WTC11 (cell line): Measurements from ENCODE around the gene PLPPR1. TPM values are rescaled to one million over a fixed set of nuclear protein-coding genes. Genes with fewer than 3 reads are reported as not detected.

Experiments used
- ATAC-seq: fragments of 200-7000 bp; cut with Tn5 transposase; 2 replicates; pipeline ENCODE4 v1.10.0; 2021; ENCODE audit warnings: mild to moderate bottlenecking, moderate library complexity
- CTCF ChIA-PET: fragments of 300-600 bp; sonication (Branson Sonifier 250); formaldehyde crosslinking; loops from one replicate; lab custom pipeline; 2021; ENCODE audit warnings: antibody characterized with exemption; lab: Charles Lee
- POLR2A ChIA-PET: fragments of 350-600 bp; sonication (Branson Sonifier 250); formaldehyde crosslinking; loops from one replicate; lab custom pipeline; 2021; ENCODE audit warnings: antibody characterized with exemption; lab: Charles Lee
- DNase-seq: peaks from one replicate; pipeline ENCODE4 v3.0.0; 2021; ENCODE audit warnings: low spot score
- H3K27ac Mint-ChIP-seq: 2 replicates; pipeline ENCODE4 v1.8.0; 2021; ENCODE audit warnings: mixed read lengths
- H3K27me3 Mint-ChIP-seq: 2 replicates; pipeline ENCODE4 v1.8.0; 2021; ENCODE audit warnings: low read depth, mild to moderate bottlenecking, moderate library complexity, mixed read lengths
- H3K36me3 Mint-ChIP-seq: 2 replicates; pipeline ENCODE4 v1.8.0; 2021; ENCODE audit warnings: mixed read lengths
- H3K4me1 Mint-ChIP-seq: 2 replicates; pipeline ENCODE4 v1.8.0; 2022; ENCODE audit warnings: mixed read lengths
- H3K4me3 Mint-ChIP-seq: 2 replicates; pipeline ENCODE4 v1.8.0; 2021; ENCODE audit warnings: mild to moderate bottlenecking, moderate library complexity, mixed read lengths
- H3K9me3 Mint-ChIP-seq: 2 replicates; pipeline ENCODE4 v1.8.0; 2021; ENCODE audit warnings: mixed read lengths
- ARID4B ChIP-seq: sonication (generic); formaldehyde crosslinking; IDR thresholded peaks from 2 replicates; pipeline ENCODE4 v1.8.0; 2023; ENCODE audit warnings: missing genetic modification reagents, mild to moderate bottlenecking, borderline replicate concordance
- CBFB ChIP-seq: sonication (generic); formaldehyde crosslinking; IDR thresholded peaks from 2 replicates; pipeline ENCODE4 v1.8.1; 2022; ENCODE audit warnings: mild to moderate bottlenecking, low read depth, missing genetic modification reagents
- CREM ChIP-seq: sonication (generic); formaldehyde crosslinking; IDR thresholded peaks from 2 replicates; pipeline ENCODE4 v1.8.1; 2022; ENCODE audit warnings: mild to moderate bottlenecking, missing genetic modification reagents, moderate library complexity
- CTCF ChIP-seq: fragments of 200-600 bp; IDR thresholded peaks from 2 replicates; pipeline ENCODE4 v1.8.0; 2022; ENCODE audit warnings: antibody characterized with exemption
- ELF4 ChIP-seq: sonication (generic); formaldehyde crosslinking; IDR thresholded peaks from 2 replicates; pipeline ENCODE4 v1.8.1; 2022; ENCODE audit warnings: low read depth, mild to moderate bottlenecking, moderate library complexity, missing genetic modification reagents
- ERG ChIP-seq: fragments of 250-450 bp; sonication (Bioruptor Pico); IDR thresholded peaks from 2 replicates; pipeline ENCODE4 v1.8.0; 2021; ENCODE audit warnings: mild to moderate bottlenecking
- MXD4 ChIP-seq: fragments of 250-450 bp; sonication (Bioruptor Pico); IDR thresholded peaks from 2 replicates; pipeline ENCODE4 v1.8.0; 2021; ENCODE audit warnings: mild to moderate bottlenecking, moderate library complexity, borderline replicate concordance
- MYBL2 ChIP-seq: sonication (generic); formaldehyde crosslinking; IDR thresholded peaks from 2 replicates; pipeline ENCODE4 v1.8.1; 2023; ENCODE audit warnings: mild to moderate bottlenecking, moderate library complexity, missing genetic modification reagents
- NR2C2 ChIP-seq: sonication (generic); formaldehyde crosslinking; IDR thresholded peaks from 2 replicates; pipeline ENCODE4 v1.8.0; 2022; ENCODE audit warnings: mild to moderate bottlenecking, missing genetic modification reagents
- NR3C1 ChIP-seq: sonication (generic); formaldehyde crosslinking; conservative IDR thresholded peaks from 2 replicates; pipeline ENCODE4 v1.8.1; 2023; ENCODE audit warnings: low read depth, mild to moderate bottlenecking, missing genetic modification reagents
- RELA ChIP-seq: sonication (generic); formaldehyde crosslinking; IDR thresholded peaks from 2 replicates; pipeline ENCODE4 v1.8.1; 2022; ENCODE audit warnings: missing genetic modification reagents, mild to moderate bottlenecking, borderline replicate concordance
- RORB ChIP-seq: fragments of 250-450 bp; sonication (Bioruptor Pico); IDR thresholded peaks from 2 replicates; pipeline ENCODE4 v1.9.0; 2021; ENCODE audit warnings: mild to moderate bottlenecking
- TEAD4 ChIP-seq: sonication (generic); formaldehyde crosslinking; IDR thresholded peaks from 2 replicates; pipeline ENCODE4 v1.8.0; 2022; ENCODE audit warnings: mild to moderate bottlenecking, missing genetic modification reagents
- ZNF138 ChIP-seq: sonication (generic); formaldehyde crosslinking; conservative IDR thresholded peaks from 2 replicates; pipeline ENCODE4 v1.8.1; 2022; ENCODE audit warnings: mild to moderate bottlenecking, moderate library complexity, missing genetic modification reagents
- ZNF219 ChIP-seq: sonication (generic); formaldehyde crosslinking; IDR thresholded peaks from 2 replicates; pipeline ENCODE4 v1.8.0; 2023; ENCODE audit warnings: missing genetic modification reagents, mild to moderate bottlenecking, borderline replicate concordance
- ZNF263 ChIP-seq: sonication (generic); formaldehyde crosslinking; IDR thresholded peaks from 2 replicates; pipeline ENCODE4 v1.8.1; 2022; ENCODE audit warnings: low read depth, mild to moderate bottlenecking, moderate library complexity, missing genetic modification reagents
- ZNF396 ChIP-seq: fragments of 250-450 bp; sonication (Bioruptor Pico); IDR thresholded peaks from 2 replicates; pipeline ENCODE4 v1.8.0; 2021; ENCODE audit warnings: mild to moderate bottlenecking, moderate library complexity, borderline replicate concordance
- ZNF512 ChIP-seq: sonication (generic); formaldehyde crosslinking; IDR thresholded peaks from 2 replicates; pipeline ENCODE4 v1.8.1; 2022; ENCODE audit warnings: missing genetic modification reagents, borderline replicate concordance
- total RNA-seq: library from RNA; stranded (reverse); gene quantifications from 3 replicates; pipeline ENCODE4 v1.2.3, GENCODE V29; 2021

The PLPPR1 gene
- total RNA-seq, 1 experiment from 2014 or later = 1.5 TPM

- no peak for TF ChIP-seq ARID4B
- TF ChIP-seq ZNF396 (CRISPR knock-in tag) = no peak
- no peak for TF ChIP-seq NR3C1
Measured at GRCh38 chr9:101139082-101139481, 110.6 kb downstream of the PLPPR1 start (continued).

GRCh38 chr9:101140764-101141163 is 112.2 kb downstream of the PLPPR1 start:
- TF ChIP-seq ZNF138 (CRISPR knock-in tag) = no peak
- no peaks in the 10 kb centered on the region for H3K27me3 Mint-ChIP-seq
- CTCF ChIA-PET = no interaction called here
- H3K4me1 Mint-ChIP-seq = peaks cover 9% of the 10 kb centered on the region
- ATAC-seq (no peak), DNase-seq (no peak)
- H3K36me3 Mint-ChIP-seq = no peaks in the 10 kb centered on the region
- H3K4me3 Mint-ChIP-seq = no peak overlapping the region
- no peak overlapping the region for H3K27ac Mint-ChIP-seq
- peaks cover 9% of the 10 kb centered on the region; the same call in 1 of the 2 replicates for H3K9me3 Mint-ChIP-seq
- POLR2A ChIA-PET = no interaction called here

GRCh38 chr9:101146508-101146907 is 118.0 kb downstream of the PLPPR1 start:
- ATAC-seq (no peak), DNase-seq (no peak)
- no peak overlapping the region for H3K4me3 Mint-ChIP-seq
- no peak overlapping the region for H3K27ac Mint-ChIP-seq
- peaks cover 21% of the 10 kb centered on the region for H3K36me3 Mint-ChIP-seq
- H3K27me3 Mint-ChIP-seq = no peaks in the 10 kb centered on the region
- CTCF ChIA-PET = no interaction called here
- no peak for TF ChIP-seq ERG (CRISPR knock-in tag)
- no peak for TF ChIP-seq MXD4 (CRISPR knock-in tag)
- no peak for TF ChIP-seq TEAD4
- TF ChIP-seq RELA (CRISPR knock-in tag) = no peak
- no peak for TF ChIP-seq CREM (CRISPR knock-in tag)
- TF ChIP-seq ZNF219 = no peak
- no peak for TF ChIP-seq MYBL2
- no peak for TF ChIP-seq NR3C1
- no peak for TF ChIP-seq ZNF512 (CRISPR knock-in tag)
- no peak for TF ChIP-seq RORB (CRISPR knock-in tag)
- POLR2A ChIA-PET = no interaction called here
- peaks cover 34% of the 10 kb centered on the region for H3K9me3 Mint-ChIP-seq
- H3K4me1 Mint-ChIP-seq = peaks cover 21% of the 10 kb centered on the region

GRCh38 chr9:101148344-101148743 is 119.8 kb downstream of the PLPPR1 start:
- ChIA-PET CTCF (interaction anchor here (1.0 to 1.8 kb wide), 2 partner anchors 29 to 204 kb away, joined by 3 to 9 read pairs; no protein-coding TSS in a partner anchor), POLR2A (no interaction called here)
- Mint-ChIP-seq H3K36me3 (peaks cover 22% of the 10 kb centered on the region), H3K4me1 (peaks cover 21% of the 10 kb centered on the region), H3K9me3 (peaks cover 39% of the 10 kb centered on the region), H3K4me3 (no peak overlapping the region), H3K27me3 (no peaks in the 10 kb centered on the region), H3K27ac (peak overlapping the region; percentile 44)
- DNase-seq (no peak), ATAC-seq (peak; percentile 88)
- TF ChIP-seq CTCF (no peak), ELF4 (CRISPR knock-in tag) (no peak), NR2C2 (no peak), ZNF263 (CRISPR knock-in tag) (no peak), ZNF512 (CRISPR knock-in tag) (no peak), RORB (CRISPR knock-in tag) (no peak), ERG (CRISPR knock-in tag) (no peak), CBFB (no peak)
